Glutamatergic neuron (in vitro differentiated cells): ENCODE results near the gene TPPP. TPM values are rescaled to one million over a fixed set of nuclear protein-coding genes. Genes with fewer than 3 reads are reported as not detected.

ENCODE experiments used
- DNase-seq: peaks from one replicate; pipeline ENCODE4 v3.0.0; 2022
- H3K27ac Mint-ChIP-seq: one replicate; pipeline ENCODE4 v1.8.0; 2020; ENCODE audit warnings: mild to moderate bottlenecking, mixed read lengths, inconsistent platforms; ENCODE audit not compliant: unreplicated experiment
- H3K27me3 Mint-ChIP-seq: one replicate; pipeline ENCODE4 v1.8.0; 2020; ENCODE audit warnings: mild to moderate bottlenecking, moderate library complexity, mixed read lengths, inconsistent platforms; ENCODE audit not compliant: unreplicated experiment
- H3K36me3 Mint-ChIP-seq: one replicate; pipeline ENCODE4 v1.8.0; 2020; ENCODE audit warnings: mild to moderate bottlenecking, mixed read lengths, inconsistent platforms; ENCODE audit not compliant: unreplicated experiment
- H3K4me1 Mint-ChIP-seq: one replicate; pipeline ENCODE4 v1.8.0; 2020; ENCODE audit warnings: mild to moderate bottlenecking, low read depth, mixed read lengths, inconsistent platforms; ENCODE audit not compliant: unreplicated experiment
- H3K4me3 Mint-ChIP-seq: one replicate; pipeline ENCODE4 v1.8.0; 2020; ENCODE audit warnings: mild to moderate bottlenecking, mixed read lengths, inconsistent platforms; ENCODE audit not compliant: unreplicated experiment
- H3K9me3 Mint-ChIP-seq: one replicate; pipeline ENCODE4 v1.8.0; 2020; ENCODE audit warnings: mild to moderate bottlenecking, moderate library complexity, mixed read lengths, inconsistent platforms; ENCODE audit not compliant: unreplicated experiment
- total RNA-seq: library from RNA; stranded (reverse); fragmentation: NEBNext Ultra II Directional; extraction: Animal tissue kit (Norgen Biotek cat#: 25700); gene quantifications from one replicate; pipeline ENCODE4 v1.2.1, GENCODE V29; 2021; ENCODE audit not compliant: unreplicated experiment
- TF ChIP-seq, protein P1 (sequence below): fragments of 200-600 bp; sonication (generic); IDR thresholded peaks from one replicate; pipeline ENCODE4 v1.5.0; 2021; ENCODE audit not compliant: partially characterized antibody, unreplicated experiment

The TPPP gene
- total RNA-seq, 1 donor from 2014 or later, result 44.5 TPM

DNA sequence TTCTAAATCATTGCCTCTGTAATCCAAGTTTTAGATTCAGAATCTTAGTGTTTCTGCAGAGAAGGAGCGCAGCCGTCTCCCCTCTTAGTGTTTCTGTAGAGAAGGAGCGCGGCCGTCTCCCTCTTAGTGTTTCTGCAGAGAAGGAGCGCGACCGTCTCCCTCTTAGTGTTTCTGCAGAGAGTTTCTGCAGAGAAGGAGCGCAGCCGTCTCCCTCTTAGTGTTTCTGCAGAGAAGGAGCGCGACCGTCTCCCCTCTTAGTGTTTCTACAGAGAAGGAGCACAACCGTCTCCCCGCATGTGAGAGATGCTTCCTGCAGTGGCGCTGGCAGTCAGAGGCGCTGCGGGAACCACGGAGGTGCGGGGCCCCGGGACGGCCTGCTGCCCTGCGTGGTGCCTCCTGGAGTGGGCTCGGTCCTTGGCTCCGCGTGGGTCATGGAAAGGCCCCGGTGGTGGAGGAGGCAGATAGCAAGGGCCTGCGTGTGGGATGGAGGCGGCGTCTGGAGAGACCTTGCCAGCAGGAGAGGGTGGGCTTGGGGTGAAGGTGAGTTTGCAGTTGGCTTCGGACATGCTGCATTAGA lies 70.1 kb downstream of the TPPP start:
- DNase-seq, result no peak
- Mint-ChIP-seq H3K4me1 (no peaks in the 10 kb centered on the region), H3K27ac (no peak overlapping the region), H3K36me3 (peaks cover 4% of the 10 kb centered on the region), H3K9me3 (peaks cover 2% of the 10 kb centered on the region), H3K27me3 (peaks cover 5% of the 10 kb centered on the region), H3K4me3 (no peak overlapping the region)
- TF ChIP-seq, protein P1, sequence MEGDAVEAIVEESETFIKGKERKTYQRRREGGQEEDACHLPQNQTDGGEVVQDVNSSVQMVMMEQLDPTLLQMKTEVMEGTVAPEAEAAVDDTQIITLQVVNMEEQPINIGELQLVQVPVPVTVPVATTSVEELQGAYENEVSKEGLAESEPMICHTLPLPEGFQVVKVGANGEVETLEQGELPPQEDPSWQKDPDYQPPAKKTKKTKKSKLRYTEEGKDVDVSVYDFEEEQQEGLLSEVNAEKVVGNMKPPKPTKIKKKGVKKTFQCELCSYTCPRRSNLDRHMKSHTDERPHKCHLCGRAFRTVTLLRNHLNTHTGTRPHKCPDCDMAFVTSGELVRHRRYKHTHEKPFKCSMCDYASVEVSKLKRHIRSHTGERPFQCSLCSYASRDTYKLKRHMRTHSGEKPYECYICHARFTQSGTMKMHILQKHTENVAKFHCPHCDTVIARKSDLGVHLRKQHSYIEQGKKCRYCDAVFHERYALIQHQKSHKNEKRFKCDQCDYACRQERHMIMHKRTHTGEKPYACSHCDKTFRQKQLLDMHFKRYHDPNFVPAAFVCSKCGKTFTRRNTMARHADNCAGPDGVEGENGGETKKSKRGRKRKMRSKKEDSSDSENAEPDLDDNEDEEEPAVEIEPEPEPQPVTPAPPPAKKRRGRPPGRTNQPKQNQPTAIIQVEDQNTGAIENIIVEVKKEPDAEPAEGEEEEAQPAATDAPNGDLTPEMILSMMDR, result no peak

DNA sequence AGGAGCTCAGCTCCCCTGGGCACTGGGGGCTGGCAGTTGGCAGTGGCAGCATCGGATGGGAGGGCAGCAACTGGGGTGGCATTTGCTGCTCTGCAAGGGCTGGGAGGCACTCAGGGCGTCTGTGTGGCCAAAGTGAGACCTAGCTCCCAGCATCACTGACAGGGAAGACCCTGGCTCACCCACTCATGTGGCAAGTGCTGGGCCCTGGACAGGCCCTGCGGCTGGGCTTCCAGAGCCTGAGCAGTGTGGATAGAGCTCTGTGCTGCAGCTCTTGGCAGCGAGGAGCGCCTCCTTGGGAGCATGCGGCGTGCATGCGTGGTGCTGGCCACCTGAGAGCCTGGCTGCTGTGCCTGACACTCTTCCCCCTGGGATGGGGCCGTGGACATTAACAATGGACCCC lies 70.8 kb downstream of the TPPP start:
- Mint-ChIP-seq H3K4me1 (no peaks in the 10 kb centered on the region), H3K27me3 (peaks cover 7% of the 10 kb centered on the region), H3K4me3 (no peak overlapping the region), H3K9me3 (peaks cover 6% of the 10 kb centered on the region), H3K36me3 (peaks cover 4% of the 10 kb centered on the region), H3K27ac (no peak overlapping the region)
- TF ChIP-seq, protein P1, result no peak
- no peak for DNase-seq

DNA sequence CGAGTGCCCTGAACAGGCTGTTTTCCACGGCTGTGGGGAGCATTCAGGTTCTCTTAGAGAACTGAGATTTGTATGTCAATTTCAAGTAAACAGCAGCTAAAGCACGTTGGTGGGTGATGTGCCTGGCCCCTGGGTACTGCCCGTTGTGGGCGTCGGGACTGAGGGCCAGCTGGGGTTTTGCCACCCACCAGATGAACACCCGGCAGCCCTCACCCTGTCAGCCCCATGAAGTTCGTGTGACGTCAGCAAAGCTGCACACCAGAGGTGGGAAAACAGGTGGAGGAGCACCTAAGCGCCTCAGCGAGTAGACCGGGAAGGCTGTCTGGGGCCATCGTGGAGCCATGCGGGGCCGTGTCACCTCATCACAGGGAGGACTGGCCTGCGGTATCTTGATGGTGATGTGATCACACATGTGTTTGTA lies 71.8 kb downstream of the TPPP start:
- Mint-ChIP-seq H3K4me3 (no peak overlapping the region), H3K36me3 (peaks cover 4% of the 10 kb centered on the region), H3K27me3 (peaks cover 7% of the 10 kb centered on the region), H3K9me3 (peaks cover 6% of the 10 kb centered on the region), H3K4me1 (no peaks in the 10 kb centered on the region), H3K27ac (no peak overlapping the region)
- TF ChIP-seq, protein P1, result no peak
- no peak for DNase-seq

DNA sequence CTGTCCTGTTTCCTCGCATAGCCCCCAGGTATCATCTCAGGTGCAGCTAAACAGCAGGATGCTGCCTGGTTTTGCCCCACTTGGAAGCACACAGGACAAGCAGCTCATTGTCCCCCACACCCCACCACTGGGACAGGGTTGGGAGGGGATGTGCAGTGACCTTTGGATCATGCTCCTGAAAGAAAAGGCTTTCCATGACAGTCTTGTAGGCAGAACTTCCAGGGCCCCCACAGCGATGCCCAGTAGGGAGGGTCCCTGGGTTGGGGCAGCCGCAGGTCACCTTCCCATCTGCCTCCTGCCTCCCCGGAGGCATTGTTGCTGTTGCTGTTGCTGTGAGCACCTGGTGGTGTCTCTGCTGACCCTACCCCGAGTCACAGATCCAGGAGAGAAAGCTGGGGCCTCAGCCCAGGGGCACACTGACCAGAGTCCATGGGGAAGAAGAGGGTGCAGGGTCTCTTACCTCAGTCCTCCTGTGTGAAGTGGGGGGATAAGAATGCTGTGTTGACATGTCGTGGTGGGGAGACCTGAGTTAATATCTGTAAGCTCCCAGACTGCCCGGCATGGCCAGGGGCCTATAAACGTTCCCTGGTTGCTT lies 72.5 kb downstream of the TPPP start:
- Mint-ChIP-seq H3K9me3 (peaks cover 6% of the 10 kb centered on the region), H3K27me3 (peaks cover 7% of the 10 kb centered on the region), H3K4me3 (no peak overlapping the region), H3K27ac (no peak overlapping the region), H3K36me3 (peaks cover 2% of the 10 kb centered on the region), H3K4me1 (no peaks in the 10 kb centered on the region)
- no peak for DNase-seq
- TF ChIP-seq, protein P1, result no peak

DNA sequence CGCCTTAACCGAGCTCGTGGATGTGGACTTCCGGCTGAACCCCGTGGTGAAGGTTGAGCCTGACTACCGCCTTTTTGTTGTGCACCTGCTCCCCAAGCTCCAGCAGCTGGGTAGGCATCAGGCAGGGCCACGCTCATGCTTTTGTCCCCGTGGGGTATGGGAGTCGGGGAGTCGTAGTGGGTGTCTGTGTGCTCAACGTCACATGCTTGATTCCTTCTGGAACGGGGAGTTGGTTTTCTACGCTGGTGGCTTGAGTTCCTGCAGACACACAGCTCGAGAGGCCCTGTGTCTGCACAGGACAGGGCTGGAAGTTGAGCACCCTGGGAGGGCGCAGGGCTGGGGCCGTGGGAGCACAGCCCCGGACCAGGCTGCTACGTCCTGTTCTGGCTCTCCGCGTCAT lies 73.0 kb downstream of the TPPP start:
- H3K4me3 Mint-ChIP-seq, result no peak overlapping the region
- no peak for DNase-seq
- H3K4me1 Mint-ChIP-seq, result no peaks in the 10 kb centered on the region

More for the DNA sequence above, 73.0 kb downstream of the TPPP start:
- TF ChIP-seq, protein P1, result no peak
- H3K9me3 Mint-ChIP-seq, result peaks cover 6% of the 10 kb centered on the region
- H3K27ac Mint-ChIP-seq, result no peak overlapping the region
- no peaks in the 10 kb centered on the region for H3K36me3 Mint-ChIP-seq
- peaks cover 7% of the 10 kb centered on the region for H3K27me3 Mint-ChIP-seq
